ENCODE results near the gene TBX5.

Gene TBX5

DNA sequence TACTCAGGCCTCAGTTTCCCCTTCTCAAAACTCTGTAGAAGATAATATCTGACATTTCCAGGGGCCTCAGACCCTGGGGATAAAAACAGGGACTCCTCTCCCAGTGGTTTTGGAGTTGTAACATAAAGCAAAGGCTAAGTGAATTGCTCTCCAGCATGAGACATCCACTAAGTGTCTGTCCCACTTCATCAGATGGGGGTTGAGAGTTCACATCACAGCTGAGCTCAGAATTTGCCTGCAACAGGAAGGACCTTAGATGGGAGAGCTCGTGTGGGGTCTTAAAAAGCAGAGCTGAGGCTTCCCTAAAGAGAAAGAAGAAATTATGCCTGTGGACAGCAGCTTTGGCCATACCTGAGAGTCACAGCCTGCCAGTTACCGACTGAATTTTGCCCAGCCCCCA is 61.1 kb downstream of the TBX5 start:
- no peak for TF ChIP-seq REST (IDR thresholded peaks at IDR 0.05; ENCODE audit: low read depth)
- no peak for TF ChIP-seq USF1 (IDR thresholded peaks at IDR 0.05)
- TF ChIP-seq FOXM1 (IDR thresholded peaks at IDR 0.05; ENCODE audit: borderline replicate concordance, low read depth): no peak
- TF ChIP-seq TEAD4 (IDR thresholded peaks at IDR 0.05): no peak
- no peak for TF ChIP-seq YY1 (IDR thresholded peaks at IDR 0.05; ENCODE audit: low read depth)
- no peak for TF ChIP-seq TCF12 (IDR thresholded peaks at IDR 0.05; ENCODE audit: low read depth)
- TF ChIP-seq CEBPB (IDR thresholded peaks at IDR 0.05): no peak
- TF ChIP-seq RAD21 (IDR thresholded peaks at IDR 0.05; ENCODE audit: low read depth): no peak
- TF ChIP-seq TAF1 (IDR thresholded peaks at IDR 0.05; ENCODE audit: low read depth): no peak
- TF ChIP-seq NFIC (IDR thresholded peaks at IDR 0.05): no peak
- no peak for TF ChIP-seq ZBTB7A (IDR thresholded peaks at IDR 0.05; ENCODE audit: low read depth)

DNA sequence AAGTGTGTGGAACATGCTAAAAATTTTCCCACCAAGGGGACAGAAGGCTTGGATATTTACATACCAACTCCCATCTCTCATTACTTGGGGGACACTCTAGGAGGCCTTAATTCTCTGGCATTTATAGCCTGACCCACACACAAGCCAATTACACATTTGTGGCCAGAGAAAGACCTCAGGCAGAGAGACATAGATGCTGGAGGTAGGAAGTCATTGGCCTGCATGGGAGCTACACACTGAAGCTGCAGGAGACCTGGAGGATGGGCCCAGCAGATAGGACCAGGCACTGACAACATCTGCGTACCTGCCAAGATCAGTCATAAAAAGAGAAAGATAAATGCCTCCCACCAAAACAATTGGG is 61.7 kb downstream of the TBX5 start:
- TF ChIP-seq ZBTB7A (IDR thresholded peaks at IDR 0.05; ENCODE audit: low read depth) (no peak), YY1 (IDR thresholded peaks at IDR 0.05; ENCODE audit: low read depth) (no peak), EGR1 (IDR thresholded peaks at IDR 0.05) (no peak), USF1 (IDR thresholded peaks at IDR 0.05) (no peak), CEBPB (IDR thresholded peaks at IDR 0.05) (no peak), MAX (IDR thresholded peaks at IDR 0.05) (no peak), TEAD4 (IDR thresholded peaks at IDR 0.05) (no peak)

GRCh38 chr12:114343585-114344302 is 62.2 kb downstream of the TBX5 start:
- TF ChIP-seq CREB1 (IDR thresholded peaks at IDR 0.05; ENCODE audit: low read depth) (no peak), MAX (IDR thresholded peaks at IDR 0.05) (no peak), FOXM1 (IDR thresholded peaks at IDR 0.05; ENCODE audit: borderline replicate concordance, low read depth) (no peak), TAF1 (IDR thresholded peaks at IDR 0.05; ENCODE audit: low read depth) (no peak), NFIC (IDR thresholded peaks at IDR 0.05) (no peak), EGR1 (IDR thresholded peaks at IDR 0.05) (no peak), USF1 (IDR thresholded peaks at IDR 0.05) (no peak), EP300 (IDR thresholded peaks at IDR 0.05; ENCODE audit: borderline replicate concordance) (no peak), RAD21 (IDR thresholded peaks at IDR 0.05; ENCODE audit: low read depth) (no peak), TEAD4 (IDR thresholded peaks at IDR 0.05) (no peak), ZBTB7A (IDR thresholded peaks at IDR 0.05; ENCODE audit: low read depth) (no peak), CEBPB (IDR thresholded peaks at IDR 0.05) (no peak), YY1 (IDR thresholded peaks at IDR 0.05; ENCODE audit: low read depth) (no peak), TCF12 (IDR thresholded peaks at IDR 0.05; ENCODE audit: low read depth) (no peak), REST (IDR thresholded peaks at IDR 0.05; ENCODE audit: low read depth) (no peak)

DNA sequence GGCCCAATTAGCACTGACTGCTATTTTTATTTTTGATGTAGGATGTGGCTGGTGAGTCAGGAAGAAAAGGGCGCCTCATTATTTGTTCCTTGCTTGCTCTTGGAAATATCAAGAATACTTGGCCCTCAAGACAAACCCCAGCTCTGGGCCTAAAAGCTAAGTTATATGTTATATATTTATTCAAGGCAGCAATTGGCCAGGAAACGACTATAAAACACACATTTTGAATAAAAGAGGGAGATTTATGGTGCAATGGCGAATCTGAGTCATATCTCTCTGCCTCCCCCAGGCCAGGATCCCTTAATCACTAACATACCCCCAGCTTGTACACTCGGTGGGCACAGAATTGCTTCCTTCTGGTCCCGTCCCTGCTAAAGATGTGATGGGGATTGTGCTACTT is 63.3 kb downstream of the TBX5 start:
- TF ChIP-seq TAF1 (IDR thresholded peaks at IDR 0.05; ENCODE audit: low read depth): no peak
- no peak for TF ChIP-seq TCF12 (IDR thresholded peaks at IDR 0.05; ENCODE audit: low read depth)
- TF ChIP-seq TEAD4 (IDR thresholded peaks at IDR 0.05): no peak
- no peak for TF ChIP-seq EP300 (IDR thresholded peaks at IDR 0.05; ENCODE audit: borderline replicate concordance)
- TF ChIP-seq REST (IDR thresholded peaks at IDR 0.05; ENCODE audit: low read depth): no peak
- no peak for TF ChIP-seq FOXM1 (IDR thresholded peaks at IDR 0.05; ENCODE audit: borderline replicate concordance, low read depth)
- no peak for TF ChIP-seq RAD21 (IDR thresholded peaks at IDR 0.05; ENCODE audit: low read depth)
- TF ChIP-seq MAX (IDR thresholded peaks at IDR 0.05): no peak
- no peak for TF ChIP-seq NFIC (IDR thresholded peaks at IDR 0.05)
- no peak for TF ChIP-seq YY1 (IDR thresholded peaks at IDR 0.05; ENCODE audit: low read depth)
- no peak for TF ChIP-seq ZBTB7A (IDR thresholded peaks at IDR 0.05; ENCODE audit: low read depth)
- TF ChIP-seq EGR1 (IDR thresholded peaks at IDR 0.05): no peak
- no peak for TF ChIP-seq CREB1 (IDR thresholded peaks at IDR 0.05; ENCODE audit: low read depth)
- no peak for TF ChIP-seq CEBPB (IDR thresholded peaks at IDR 0.05)
- TF ChIP-seq USF1 (IDR thresholded peaks at IDR 0.05): no peak
